Measurements from ENCODE around the gene KCTD20.

The KCTD20 gene

GRCh38 chr6:36426622-36427021 lies 16.2 kb upstream of the KCTD20 start:
- no peaks in the 10 kb centered on the region for H3K27me3 ChIP-seq (ENCODE audit: insufficient read depth, poor library complexity, severe bottlenecking)
- H3K27ac ChIP-seq (replicated peaks): no peak overlapping the region
- TF ChIP-seq SPI1 (IDR thresholded peaks at IDR 0.05; ENCODE audit: borderline replicate concordance, low read depth): no peak
- TF ChIP-seq POLR2AphosphoS5 (IDR thresholded peaks at IDR 0.05; ENCODE audit: low read depth): no peak
- no peak for TF ChIP-seq CTCF (IDR thresholded peaks at IDR 0.05; ENCODE audit: insufficient read depth, low read length)
- no peak for TF ChIP-seq REST (IDR thresholded peaks at IDR 0.05; ENCODE audit: insufficient replicate concordance, low read depth)
- no peak for TF ChIP-seq GABPA (IDR thresholded peaks at IDR 0.05; ENCODE audit: low read depth)
- DNase-seq (ENCODE audit: low read depth in 1 of 2, low spot score in 1 of 2): no peak
- no peak overlapping the region for H3K4me3 ChIP-seq (replicated peaks; ENCODE audit: insufficient read depth, low read length)

GRCh38 chr6:36428911-36429310 lies 13.9 kb upstream of the KCTD20 start:
- DNase-seq (ENCODE audit: low read depth in 1 of 2, low spot score in 1 of 2): no peak
- no peak overlapping the region for H3K4me3 ChIP-seq (replicated peaks; ENCODE audit: insufficient read depth, low read length)
- H3K27ac ChIP-seq (replicated peaks): no peak overlapping the region
- H3K27me3 ChIP-seq (ENCODE audit: insufficient read depth, poor library complexity, severe bottlenecking): no peaks in the 10 kb centered on the region
- TF ChIP-seq CTCF (IDR thresholded peaks at IDR 0.05; ENCODE audit: insufficient read depth, low read length): no peak
- TF ChIP-seq POLR2AphosphoS5 (IDR thresholded peaks at IDR 0.05; ENCODE audit: low read depth): no peak
- TF ChIP-seq REST (IDR thresholded peaks at IDR 0.05; ENCODE audit: insufficient replicate concordance, low read depth): no peak
- TF ChIP-seq SPI1 (IDR thresholded peaks at IDR 0.05; ENCODE audit: borderline replicate concordance, low read depth): no peak
- TF ChIP-seq GABPA (IDR thresholded peaks at IDR 0.05; ENCODE audit: low read depth): no peak

- H3K27ac ChIP-seq (replicated peaks): no peak overlapping the region
- no peak for DNase-seq (ENCODE audit: low read depth in 1 of 2, low spot score in 1 of 2)
- H3K27me3 ChIP-seq (ENCODE audit: insufficient read depth, poor library complexity, severe bottlenecking): no peaks in the 10 kb centered on the region
- TF ChIP-seq SPI1 (IDR thresholded peaks at IDR 0.05; ENCODE audit: borderline replicate concordance, low read depth) (no peak), GABPA (IDR thresholded peaks at IDR 0.05; ENCODE audit: low read depth) (no peak), REST (IDR thresholded peaks at IDR 0.05; ENCODE audit: insufficient replicate concordance, low read depth) (no peak), POLR2AphosphoS5 (IDR thresholded peaks at IDR 0.05; ENCODE audit: low read depth) (no peak)
- H3K4me3 ChIP-seq (replicated peaks; ENCODE audit: insufficient read depth, low read length): no peak overlapping the region
These were observed 12.4 kb upstream of the KCTD20 start for GRCh38 chr6:36430351-36430750.
